NCI-H69 (cell line): ENCODE measurements around the gene AP5Z1.

ENCODE experiments used
- DNase-seq: peaks from one replicate; lab custom pipeline; 2025; lab: John Stamatoyannopoulos, UW

Gene AP5Z1

GRCh38 chr7:4822677-4823076 lies 47.3 kb downstream of the AP5Z1 start:
- DNase-seq: no peak

- no peak for DNase-seq
Measured at GRCh38 chr7:4823441-4824119, 48.2 kb downstream of the AP5Z1 start.

DNA sequence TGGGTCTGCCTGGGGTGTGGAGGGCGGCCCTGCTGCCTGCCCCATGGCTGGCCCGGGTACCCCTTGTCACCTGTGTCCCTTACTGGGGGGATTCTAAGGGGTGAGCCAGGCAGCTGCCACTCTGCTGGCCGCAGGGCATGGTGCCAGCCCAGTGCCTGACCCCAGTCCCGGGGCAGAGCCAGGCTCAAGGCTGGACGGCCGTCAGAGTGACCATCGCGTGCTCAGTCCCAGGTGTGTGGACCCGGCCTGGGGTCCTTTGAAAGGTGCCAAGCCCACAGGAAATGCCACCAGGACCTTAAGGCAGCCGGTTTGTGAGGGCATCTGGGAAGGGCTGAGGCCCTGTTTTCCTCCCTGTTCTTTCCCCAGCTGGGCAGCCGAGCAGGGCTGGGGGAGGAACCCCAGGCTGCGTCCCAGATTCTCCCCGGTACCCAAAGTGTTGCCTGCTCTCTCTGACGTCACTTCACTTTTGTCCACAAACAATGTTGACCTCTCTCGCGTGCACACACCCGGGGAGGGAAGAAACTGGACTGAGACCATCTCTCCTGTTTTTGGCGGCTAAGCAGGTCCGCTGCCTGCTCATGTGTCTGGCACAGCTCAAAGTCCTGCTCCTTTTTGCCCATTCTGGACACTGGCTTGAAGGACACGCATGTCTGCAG lies 48.8 kb downstream of the AP5Z1 start:
- DNase-seq: no peak

GRCh38 chr7:4825081-4825480 lies 49.7 kb downstream of the AP5Z1 start:
- no peak for DNase-seq

DNA sequence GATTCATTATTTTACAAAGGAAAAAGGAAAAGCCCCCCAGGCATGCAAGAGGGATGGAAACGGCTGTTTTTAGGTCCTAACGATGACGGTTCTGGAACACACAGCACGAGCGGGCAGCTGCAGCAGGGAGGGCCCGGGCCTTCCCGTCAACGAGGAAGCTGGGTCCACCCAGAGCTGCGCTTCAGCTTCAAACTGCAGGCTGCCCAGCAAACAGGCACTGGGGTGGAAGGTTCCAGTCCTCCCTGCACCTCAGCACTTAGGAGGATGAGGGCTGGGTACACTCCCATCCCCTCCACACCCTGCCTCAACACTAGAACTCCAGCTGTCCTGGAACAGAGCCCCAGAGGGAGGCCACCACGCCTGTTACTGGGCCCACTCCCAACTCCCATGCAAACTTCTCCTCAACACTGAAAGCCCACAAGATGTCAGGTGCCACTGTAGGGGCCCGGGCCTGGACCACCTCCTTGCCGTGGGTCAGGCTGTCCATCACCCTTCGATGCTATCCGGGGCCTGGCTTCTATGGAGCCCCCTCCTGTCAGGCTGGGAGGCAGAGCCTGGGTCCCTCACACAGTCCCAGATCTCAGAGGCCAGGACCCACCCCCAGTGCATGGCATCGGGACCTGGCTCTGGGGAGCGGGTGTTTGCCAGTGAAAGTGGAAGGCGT lies 53.4 kb downstream of the AP5Z1 start:
- no peak for DNase-seq

DNA sequence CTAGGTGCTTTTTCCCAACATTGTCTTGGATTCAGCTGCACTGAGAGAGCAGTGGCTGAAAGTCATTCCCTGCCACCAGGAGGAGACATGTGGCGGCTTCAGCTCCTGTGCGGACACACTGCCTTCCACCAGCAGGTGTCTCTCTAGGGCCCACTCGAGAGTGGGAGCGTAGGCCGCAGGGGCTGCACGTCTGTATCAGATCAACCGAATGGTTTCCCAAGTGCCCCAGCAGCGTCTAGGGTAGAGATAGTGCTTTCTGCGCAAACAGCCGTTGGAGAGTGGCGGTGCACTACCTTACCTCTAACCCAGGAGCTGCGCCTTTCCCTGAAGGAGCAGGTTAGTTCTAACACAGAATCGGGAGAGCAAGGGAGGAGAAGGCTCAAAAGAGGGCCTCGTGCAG lies 54.8 kb downstream of the AP5Z1 start:
- DNase-seq: peak; percentile 70

- DNase-seq: no peak
Measured at GRCh38 chr7:4831723-4832495, 56.5 kb downstream of the AP5Z1 start.

GRCh38 chr7:4832711-4833110 lies 57.3 kb downstream of the AP5Z1 start:
- no peak for DNase-seq

DNA sequence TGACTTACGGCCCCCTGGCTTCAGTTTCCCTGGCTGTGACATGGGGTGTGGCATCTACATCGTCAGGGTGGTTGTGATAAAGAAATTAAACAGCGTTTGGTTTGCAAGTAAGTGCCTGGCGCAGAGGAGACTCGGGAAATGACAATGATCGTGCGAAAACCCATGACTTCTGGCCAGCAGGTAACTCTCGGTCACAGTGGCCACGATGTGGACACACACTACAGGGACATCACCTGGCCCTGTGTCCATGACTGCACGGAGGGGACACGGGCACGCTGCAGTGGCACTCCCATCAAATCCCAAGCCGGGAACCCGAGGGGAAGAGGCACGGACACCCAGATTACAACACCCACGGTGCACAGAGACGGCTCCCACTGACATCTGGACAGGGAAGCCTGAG lies 57.8 kb downstream of the AP5Z1 start:
- DNase-seq: no peak

DNA sequence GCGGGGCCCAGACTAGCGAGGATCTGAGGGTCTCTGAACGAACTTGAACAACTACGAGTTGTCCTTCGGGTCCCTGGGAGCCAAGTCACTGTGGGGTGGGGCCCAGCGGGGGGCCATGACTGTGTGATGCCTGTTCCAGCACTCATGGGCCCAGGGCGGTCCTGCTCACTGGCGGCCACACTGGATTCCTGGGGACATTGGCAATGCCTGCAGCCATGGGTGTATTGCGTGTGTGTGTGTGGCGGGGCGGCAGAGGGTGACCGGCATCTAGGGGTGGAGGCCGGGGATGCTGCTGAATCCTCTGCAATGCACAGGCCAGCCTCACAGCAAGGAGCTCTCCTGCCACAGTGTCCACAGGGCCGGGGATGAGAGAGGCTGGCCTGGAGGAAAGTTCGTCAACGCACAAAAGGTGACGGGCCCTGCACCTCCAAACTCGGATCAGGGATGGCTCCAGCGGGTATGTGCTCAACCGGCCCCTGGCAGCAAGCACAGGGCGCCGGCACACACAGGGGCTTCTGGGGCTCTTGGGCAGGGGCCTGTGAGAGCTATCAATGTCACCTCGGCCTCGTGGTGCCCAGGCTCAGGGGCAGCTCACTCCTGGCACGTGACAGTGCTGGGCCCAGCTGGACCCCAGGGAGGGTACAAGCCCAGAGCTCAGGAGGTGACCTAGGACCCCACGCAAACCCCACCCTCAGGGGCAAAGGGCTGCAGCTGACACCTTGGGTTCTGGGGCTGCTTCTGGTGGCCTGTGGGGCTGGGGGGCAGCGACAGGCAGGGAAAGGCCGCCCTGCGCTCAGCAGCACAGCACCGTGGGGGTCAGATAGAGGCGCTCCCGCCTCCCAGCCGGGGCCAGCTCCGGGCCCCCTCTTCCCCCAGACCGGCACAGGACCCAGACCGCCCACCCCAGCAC lies 58.5 kb downstream of the AP5Z1 start:
- DNase-seq: no peak

GRCh38 chr7:4834601-4835397 lies 59.4 kb downstream of the AP5Z1 start:
- DNase-seq: no peak

DNA sequence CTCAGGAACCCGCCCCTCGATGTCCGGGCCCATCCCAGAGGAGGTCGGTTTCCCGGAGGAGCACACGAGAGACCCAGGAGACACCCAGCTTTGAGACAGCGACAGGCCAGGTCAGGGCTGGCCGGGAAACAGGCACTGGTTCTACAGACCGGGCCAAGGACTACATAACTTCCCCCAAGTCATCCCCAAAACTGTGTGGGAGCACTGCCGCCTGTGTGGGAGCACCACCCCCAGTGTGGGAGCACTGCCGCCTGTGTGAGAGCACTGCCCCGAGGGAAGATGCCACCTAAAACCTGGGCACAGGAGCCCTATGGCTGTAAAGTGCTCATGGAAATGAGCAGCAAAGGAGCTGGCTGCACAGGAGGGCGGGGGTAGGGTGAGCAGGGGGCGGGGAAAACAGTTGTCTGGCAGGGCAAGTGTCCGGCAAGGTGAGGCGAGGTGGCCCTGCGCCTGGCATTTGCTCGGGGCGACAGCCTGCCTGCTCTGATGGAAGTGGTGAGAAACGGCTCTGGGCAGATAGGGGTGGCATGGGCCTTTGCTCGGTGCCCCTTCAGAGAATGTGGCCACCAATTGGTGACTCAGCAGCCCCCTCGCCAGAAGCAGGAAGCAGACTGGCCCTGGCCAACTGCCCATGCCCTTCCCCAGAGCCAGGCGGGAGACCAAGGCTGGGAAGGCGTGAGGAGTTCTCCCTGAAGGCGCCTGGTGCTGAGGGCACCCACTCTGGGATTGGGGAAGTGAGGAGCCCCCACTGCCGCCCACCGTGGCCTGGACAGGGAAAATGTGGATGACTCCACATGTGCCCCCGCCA lies 60.2 kb downstream of the AP5Z1 start:
- no peak for DNase-seq

DNA sequence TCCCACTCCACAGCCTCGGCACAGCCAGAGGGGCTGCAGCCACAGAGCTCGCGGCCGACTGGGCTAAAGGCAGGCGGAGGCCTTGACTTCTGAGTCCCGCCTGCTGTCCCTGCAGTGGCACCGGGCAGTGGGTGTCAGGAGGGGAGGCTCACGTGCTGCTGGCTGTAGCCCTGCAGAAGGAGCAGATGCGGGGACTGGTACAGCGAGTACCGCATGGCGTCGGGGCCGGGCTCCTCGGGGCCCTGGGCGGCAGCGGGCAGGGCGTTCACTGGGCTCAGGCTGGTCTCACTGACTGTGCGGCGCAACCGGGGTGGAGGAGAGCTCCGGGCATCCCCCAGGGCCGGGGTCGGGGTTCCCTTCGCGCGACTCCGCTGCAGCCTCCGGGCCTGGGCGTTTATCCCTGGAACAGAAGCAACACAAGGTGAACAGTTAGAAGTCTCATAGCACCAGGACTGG lies 60.8 kb downstream of the AP5Z1 start:
- no peak for DNase-seq

DNA sequence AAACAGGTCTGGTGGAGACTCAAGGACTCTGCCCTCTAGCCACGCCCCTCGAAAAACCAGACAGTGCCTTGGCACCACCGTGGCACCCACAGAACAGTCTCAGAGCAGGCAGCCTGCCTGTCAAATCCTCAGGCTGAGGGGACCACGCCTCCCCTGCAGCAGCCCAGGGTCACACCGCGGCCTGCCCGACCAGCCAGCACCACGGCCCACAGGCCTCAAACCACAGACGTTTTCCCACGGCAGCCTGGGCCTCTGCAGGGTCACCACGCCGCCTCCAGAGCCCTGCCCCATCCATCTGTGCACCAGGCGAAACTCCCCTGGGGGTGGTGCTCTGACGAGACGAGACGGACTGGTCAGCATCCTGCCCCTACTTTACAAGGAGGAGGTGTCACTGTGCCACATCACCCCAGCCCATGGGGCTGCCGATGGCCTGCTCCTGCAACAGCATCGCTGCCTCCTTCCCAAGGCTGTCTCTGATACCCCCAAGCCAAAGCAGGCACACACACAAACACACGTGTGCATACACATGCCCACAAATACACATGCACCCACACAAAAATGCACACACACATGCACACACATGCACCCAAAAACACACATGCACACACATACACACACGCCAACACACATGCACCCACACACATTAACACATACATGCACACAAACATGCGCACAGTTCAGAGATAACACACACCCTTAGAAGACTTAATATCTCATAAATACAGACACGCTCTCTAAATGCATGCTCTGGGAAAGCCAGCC lies 61.8 kb downstream of the AP5Z1 start:
- DNase-seq: no peak

DNA sequence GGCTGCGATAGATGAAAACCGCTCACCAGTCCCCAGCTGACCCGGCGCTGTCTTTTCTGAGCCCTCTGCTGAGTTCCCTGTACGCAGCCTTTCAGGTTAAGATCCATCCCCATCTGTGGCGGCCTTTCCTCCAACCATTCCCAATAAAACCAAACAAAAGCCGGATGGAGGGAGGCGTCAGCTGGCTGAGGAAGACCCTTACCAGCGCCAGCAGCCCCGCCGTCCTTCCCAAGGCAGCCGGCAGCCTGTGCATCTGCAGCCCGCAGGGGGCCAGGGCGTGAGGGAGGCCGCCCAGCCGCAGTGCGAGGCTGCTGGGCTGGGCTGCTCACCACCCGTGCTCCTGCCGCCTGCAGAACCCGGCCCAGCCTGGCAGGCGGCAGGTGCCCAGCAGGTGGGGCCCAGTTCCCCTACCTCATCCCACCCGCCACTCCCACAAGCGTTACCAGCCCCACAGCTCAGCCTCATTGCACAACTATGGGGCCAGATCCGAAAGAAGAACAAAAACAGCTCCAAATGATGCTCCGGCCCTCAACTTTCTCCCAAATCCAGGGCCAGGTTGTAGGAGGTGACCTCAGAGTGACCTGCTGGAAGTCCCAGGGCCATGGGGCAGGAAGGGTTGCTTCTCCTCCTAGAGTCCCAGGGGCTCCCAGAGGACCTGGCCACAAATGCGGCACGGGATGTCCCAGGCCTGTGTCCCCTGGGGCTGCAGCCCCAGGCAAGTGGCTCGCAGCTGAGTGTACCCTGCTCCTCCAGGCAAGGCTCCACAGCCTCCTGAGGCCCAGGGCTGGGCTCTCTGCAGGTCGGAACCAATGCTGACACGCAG lies 62.6 kb downstream of the AP5Z1 start:
- DNase-seq: peak; percentile 72

GRCh38 chr7:4838626-4839334 lies 63.4 kb downstream of the AP5Z1 start:
- no peak for DNase-seq

DNA sequence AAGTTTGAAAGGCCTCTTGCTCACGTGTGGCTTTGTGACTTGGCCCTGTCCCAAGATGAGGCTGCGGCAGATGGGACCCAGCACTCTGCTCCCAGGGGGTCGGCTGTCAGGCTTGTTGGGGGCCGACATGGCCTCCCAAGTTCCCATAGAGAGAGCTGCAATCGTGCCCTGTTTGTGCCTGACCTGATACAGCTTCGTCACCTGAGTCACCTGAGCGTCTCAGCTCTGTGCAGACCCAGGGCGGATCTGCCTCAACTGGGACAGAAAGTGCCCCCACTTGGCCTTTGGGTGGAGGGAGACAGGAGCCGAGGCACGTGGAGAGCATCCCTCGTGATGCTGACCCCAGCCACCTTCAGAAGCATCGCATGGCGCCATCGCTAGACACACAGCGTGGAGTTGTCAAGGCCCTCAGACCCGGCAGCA lies 64.7 kb downstream of the AP5Z1 start:
- DNase-seq: peak; percentile 16
